ENCODE measurements around the gene IFT57.

- TF ChIP-seq CTCF (IDR thresholded peaks at IDR 0.05) (no peak), POLR2A (IDR thresholded peaks at IDR 0.05) (no peak)
Measured at GRCh38 chr3:108234387-108234957, 12.2 kb upstream of the IFT57 start.

All from right lobe of liver (tissue), 4 donors.